ENCODE results near the gene CD300E.

DNA sequence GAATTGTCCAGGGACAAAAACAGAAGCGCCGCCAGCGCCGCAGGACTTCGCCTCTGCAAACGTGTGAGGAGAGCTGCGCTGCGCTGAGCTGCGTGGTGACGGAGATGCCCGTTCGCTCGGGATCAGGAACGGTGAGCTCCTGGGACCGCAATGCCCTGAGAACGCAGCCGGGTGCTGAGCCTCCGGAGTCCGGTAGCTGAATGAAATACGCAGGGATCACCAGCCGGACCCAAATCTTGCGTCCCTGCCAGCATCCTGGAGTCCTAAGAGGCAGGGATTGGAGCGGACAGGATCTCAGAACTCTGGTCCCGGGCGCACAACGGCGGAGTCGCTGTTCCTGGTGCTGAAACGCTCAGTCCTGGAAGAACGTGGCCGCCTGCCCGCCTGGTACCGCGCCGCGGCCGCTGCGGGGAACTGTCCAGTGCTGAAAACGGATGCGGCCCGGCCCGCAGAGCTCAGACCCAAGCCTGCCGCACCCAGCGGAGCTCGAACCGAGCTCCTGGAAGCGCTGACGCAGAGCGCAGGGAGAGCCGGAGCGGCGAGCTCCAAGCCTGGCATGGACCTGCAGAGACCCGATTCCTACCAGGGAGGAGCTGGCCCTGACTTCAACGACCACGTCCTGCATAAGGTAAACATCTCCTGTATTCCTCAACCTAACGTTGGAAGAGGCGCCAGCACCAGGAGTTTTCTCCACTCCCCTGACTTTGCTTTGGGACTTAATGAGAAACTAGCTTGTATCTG lies 47.7 kb upstream of the CD300E start:
- TF ChIP-seq, protein P1, sequence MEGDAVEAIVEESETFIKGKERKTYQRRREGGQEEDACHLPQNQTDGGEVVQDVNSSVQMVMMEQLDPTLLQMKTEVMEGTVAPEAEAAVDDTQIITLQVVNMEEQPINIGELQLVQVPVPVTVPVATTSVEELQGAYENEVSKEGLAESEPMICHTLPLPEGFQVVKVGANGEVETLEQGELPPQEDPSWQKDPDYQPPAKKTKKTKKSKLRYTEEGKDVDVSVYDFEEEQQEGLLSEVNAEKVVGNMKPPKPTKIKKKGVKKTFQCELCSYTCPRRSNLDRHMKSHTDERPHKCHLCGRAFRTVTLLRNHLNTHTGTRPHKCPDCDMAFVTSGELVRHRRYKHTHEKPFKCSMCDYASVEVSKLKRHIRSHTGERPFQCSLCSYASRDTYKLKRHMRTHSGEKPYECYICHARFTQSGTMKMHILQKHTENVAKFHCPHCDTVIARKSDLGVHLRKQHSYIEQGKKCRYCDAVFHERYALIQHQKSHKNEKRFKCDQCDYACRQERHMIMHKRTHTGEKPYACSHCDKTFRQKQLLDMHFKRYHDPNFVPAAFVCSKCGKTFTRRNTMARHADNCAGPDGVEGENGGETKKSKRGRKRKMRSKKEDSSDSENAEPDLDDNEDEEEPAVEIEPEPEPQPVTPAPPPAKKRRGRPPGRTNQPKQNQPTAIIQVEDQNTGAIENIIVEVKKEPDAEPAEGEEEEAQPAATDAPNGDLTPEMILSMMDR (IDR thresholded peaks at IDR 0.05), result no peak
- TF ChIP-seq POLR2A (IDR thresholded peaks at IDR 0.05), result no peak
